Astrocyte of the hippocampus (primary cell): ENCODE measurements around the gene SIPA1L2.

Source experiments
- DNase-seq: peaks from one replicate; pipeline ENCODE4 v3.0.0; 2011; ENCODE audit warnings: low read depth, low spot score

The SIPA1L2 gene

DNA sequence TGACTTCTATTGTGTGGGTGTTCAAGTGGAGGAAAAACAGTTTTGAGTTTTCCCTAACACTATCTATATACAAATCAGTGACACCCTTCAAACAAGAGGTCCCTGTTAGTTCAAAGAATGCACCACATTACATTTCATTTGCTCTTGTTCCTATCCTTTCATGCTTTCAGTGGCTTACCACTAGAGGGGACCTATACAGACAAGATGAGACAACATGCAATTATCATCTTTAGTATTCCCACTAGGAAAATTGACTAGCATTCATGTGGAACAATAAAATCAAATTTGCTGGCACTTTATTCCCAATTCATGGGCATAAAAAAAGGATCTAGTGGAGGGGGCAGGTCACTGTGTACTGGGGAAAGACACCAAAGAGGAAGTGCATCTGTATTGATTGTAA is 13.3 kb upstream of the SIPA1L2 start:
- no peak for DNase-seq

DNA sequence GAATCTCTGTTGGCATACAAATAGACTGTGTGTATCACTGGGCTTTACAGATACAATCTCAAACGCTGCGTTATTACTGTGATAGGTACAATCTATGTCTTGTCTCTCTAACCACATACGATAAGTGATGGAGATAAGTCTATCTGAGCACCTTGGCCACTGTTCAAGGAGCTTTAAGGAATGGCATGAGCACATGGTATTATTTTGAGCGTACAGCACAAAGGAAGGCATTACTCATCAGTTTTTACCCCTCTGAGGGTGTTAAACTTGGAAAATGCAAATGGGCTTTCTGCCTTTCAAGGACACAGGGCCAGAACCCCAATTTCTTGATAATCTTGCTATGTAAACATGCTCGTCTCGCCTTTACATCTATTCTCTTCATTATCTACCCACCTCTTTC is 11.6 kb upstream of the SIPA1L2 start:
- peak; percentile 53 for DNase-seq

DNA sequence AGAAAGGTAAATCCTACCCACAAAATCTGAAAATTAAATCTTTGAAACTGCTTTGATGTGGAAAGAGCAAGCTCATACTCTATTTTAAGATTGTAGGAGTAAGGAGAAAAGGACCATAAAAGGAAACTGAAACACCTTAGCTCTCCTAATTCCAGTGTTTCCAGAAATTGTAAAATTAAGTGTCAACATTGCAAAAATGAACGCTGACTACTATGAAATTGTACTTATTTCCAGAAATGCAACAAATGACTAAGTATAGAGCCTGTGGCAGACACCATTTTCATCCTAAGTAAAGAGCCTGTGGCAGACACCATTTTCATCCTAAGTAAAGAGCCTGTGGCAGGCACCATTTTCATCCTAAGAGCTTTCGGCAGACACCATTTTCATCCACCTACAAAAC is 6.9 kb upstream of the SIPA1L2 start:
- DNase-seq = no peak

DNA sequence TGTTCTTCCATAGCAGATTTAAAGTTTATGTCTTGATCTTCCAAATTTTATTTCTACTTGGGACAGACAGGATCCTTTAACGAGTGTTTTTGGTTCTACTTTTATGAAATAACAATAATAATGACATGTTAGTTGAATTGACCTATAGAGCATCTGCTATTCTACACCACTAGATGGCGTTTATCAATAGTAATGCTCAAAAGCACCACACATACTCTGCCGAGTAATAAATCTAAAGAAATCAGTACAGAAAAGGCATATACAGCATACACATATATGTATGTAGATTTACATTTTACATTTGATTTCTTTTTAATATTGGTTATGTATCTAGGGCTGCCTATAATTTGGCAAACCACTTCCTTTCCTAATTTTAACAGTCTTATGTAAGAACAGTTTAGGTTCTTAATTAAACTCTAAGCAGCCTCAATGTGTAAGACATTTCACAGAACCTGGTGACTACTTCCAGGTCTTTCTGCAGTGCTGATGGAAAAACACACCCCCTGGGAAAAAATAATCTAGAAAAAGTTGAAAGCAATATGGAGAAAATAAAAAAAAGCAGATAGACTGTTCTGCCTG is 5.9 kb upstream of the SIPA1L2 start:
- DNase-seq = peak; percentile 64

- DNase-seq = no peak
Measured at GRCh38 chr1:232635279-232635678, 5.3 kb upstream of the SIPA1L2 start.

DNA sequence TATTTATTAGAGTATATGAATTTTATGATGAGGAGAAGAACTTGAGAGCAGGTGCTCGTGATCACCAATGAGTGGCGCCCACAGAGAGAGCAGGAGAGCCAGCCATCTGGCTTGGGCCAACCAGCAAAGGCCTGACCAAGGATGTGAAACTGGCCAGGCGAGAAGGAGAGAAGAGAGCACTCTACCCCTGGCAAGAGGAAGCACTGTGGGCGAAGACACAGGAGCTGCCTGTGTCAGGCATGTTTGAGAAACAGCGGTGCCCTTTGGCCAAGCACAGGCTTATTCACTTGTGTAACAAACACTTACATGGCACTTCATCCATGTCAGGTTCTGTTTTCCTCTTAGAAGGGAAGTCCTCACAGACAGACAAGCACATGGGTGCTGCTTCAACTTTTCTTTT is 4.2 kb upstream of the SIPA1L2 start:
- DNase-seq = no peak

GRCh38 chr1:232630894-232631195 is 912 bp upstream of the SIPA1L2 start:
- no peak for DNase-seq

DNA sequence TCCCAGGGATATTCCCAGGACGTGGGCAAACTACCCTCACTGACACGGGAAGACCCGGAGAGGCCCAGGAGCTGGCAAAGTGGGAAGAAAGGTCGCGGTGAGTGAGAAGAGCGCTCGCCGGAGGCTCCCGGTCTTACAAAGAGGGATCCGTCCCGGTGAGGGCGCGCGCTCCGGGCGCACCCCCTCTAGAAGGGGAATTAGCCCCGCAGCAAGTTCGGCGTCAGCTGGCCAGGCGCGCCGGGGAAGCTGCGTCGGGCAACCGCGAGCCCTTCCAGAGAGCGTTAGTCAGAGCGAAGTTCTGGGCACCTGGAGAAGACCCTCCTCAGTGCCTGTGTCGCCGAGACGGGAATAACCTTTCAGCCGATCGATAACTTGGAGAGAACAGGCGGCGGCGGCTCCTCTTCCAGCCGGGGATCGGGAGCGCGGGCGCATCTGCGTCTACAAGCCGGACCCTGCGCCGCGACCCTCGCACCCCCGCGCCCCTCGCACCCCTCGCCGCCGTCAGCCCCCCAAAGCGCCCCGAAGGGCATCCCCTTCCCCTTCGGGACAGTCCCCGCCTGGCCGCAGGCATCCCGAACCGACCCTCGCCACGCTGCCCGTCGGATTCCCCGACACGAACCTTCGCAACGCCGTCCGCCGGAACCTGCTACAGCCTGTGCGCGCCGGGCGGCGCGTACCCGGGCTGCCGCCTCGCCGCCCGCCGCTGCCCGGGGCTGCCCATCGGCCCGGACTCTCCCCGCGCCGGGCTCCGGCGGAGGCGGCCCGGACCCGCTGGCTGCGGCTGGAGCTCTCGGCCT is 485 bp downstream of the SIPA1L2 start:
- peak; percentile 71 for DNase-seq

- DNase-seq = peak; percentile 63
Measured at GRCh38 chr1:232628335-232629249, 1.3 kb downstream of the SIPA1L2 start.

DNA sequence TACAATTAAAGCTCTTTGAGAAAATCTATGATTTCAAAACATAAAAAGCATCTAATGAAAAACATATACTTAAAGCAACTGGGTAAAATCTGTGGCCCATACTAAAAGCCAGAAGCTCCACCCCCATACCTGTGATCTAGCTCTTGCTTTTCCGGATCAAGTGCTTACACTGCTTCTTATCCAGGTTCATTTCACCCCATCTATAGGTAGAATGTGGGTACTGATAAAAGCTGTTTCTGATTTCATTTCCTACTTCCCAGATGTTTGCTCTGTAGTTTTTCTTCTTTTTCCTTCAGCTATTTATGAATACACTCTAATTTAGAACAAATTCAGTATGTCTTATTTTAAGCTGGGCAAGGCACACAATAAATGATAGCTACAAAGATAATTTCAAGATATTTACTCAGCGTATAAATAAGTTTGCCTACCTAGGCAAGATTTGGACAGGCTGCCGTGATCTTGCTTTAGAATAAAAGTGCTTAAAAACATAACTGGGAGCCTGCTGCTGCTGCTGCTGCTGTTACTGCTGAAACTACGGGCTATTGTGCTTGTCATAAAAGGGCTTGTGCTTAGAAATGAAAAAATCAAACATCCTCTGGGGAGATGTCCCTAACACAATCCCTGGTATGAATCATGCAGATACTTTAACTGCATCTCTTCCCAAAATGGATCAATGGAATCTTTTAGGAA is 2.1 kb downstream of the SIPA1L2 start:
- peak; percentile 61 for DNase-seq

GRCh38 chr1:232627171-232627570 is 2.8 kb downstream of the SIPA1L2 start:
- no peak for DNase-seq

DNA sequence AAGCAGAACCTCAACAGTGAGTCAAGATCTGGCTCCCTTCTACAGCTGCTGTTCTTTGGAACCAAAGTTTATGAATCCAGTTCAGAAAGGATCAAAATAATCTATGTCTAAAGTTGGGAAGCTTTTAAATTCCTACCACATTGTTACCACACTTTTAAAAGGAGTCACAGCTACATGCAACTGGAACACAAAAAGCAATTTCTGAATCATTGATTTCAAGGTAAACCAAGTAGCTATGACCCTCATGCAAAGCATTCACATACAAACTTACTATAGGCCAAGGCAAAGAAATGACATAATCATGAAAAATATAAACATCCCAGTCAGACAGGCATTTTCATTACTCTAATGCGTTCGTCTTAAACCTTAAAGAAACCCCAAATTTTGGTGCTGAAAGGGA is 3.5 kb downstream of the SIPA1L2 start:
- DNase-seq = no peak

DNA sequence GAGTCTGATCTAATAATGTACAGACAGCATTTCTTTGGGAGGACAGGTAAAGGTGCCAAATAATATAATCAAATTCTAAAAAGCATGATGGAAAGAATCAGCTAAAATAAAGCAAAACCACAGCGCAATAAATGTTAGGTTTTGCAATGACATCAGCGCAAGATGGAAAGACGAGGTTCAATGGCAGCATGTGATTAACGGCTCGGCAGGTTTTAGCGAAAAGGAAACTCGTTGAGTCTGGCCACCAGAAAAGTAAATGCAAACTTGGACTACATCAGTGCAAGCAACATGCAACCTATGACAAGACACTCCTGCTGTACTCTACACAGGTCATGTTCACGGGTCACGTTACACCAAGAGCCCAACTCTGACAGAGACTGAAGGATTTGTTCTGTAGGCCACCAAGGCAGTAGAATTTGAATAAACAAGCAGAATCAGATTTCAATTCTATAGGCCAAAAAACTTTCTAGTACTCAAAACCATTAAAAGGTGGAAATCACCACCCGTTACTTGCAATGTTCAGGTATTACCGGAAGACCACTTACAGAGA is 4.5 kb downstream of the SIPA1L2 start:
- DNase-seq = no peak

DNA sequence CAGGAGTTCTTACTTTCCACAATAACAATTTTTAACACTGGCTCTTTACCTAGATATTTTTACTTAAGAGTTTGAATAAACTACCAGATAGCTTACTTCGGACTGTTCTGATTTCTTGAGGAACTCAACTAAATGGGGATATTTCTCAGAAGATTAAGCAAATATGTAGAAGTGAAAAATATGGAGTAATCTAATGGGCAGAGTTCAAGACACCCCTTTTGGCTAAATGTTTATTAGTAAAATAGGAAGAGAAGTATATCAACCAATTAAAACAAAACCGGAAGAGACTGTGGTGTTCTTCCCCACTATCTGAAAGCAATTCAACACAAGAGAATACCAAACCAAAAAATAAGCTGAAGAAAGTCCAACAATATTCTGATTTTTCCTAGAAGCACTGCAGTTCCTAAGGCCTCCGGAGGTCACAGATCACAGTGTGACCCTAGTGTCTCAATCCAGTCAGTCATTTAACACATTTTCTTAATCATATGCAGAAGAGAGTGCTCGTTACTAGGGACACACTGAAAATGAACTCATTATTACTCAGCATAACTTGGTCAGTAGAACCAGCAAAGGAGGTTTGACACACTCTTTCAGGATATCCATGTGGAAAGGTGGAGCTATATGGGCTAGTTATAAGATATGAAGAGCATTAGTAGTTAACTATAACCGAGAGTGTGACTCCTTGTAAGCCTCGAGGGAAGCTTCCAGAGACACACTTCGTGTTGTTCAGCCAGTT is 5.2 kb downstream of the SIPA1L2 start:
- no peak for DNase-seq

DNA sequence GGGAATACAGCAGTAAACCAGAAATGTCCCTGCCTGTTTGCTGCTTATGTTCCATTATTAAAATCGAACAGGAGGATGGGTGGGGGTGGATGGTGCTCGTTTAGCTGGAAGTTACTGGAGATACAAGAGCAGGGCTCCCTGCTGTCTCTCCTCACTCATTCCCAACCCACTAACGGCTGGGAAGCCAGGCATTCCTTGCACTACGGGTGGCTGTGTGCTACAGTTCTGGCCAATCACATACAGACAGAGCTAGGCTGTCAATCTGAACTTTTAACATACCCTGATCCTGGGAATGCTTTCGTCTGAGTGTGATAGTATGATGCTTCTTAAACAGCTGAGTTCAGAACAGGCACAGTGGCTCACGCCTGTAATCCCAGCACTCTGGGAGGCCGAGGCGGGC is 7.0 kb downstream of the SIPA1L2 start:
- DNase-seq = peak; percentile 51

GRCh38 chr1:232622378-232622777 is 7.6 kb downstream of the SIPA1L2 start:
- DNase-seq = no peak

DNA sequence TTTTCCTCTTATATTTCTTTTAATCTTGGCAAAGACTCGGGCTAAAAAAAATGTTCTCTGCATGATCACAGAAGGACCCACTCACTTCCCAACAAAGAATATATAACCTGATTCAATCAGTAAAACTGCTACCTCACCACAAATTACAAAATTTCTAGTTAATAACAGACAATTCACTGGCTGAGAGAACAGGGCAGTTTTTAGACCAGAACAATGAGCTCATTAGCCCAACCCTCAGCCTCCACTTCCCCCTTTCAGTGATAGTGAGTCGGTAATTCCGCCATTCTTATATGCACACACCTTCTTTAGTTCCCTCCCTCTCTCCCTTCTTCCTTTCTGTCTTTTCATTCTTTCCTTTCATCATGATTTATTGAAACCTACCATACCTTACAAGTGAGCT is 8.9 kb downstream of the SIPA1L2 start:
- no peak for DNase-seq

GRCh38 chr1:232620356-232620969 is 9.5 kb downstream of the SIPA1L2 start:
- peak; percentile 84 for DNase-seq

- DNase-seq = no peak
Measured at GRCh38 chr1:232617237-232617636, 12.7 kb downstream of the SIPA1L2 start.

DNA sequence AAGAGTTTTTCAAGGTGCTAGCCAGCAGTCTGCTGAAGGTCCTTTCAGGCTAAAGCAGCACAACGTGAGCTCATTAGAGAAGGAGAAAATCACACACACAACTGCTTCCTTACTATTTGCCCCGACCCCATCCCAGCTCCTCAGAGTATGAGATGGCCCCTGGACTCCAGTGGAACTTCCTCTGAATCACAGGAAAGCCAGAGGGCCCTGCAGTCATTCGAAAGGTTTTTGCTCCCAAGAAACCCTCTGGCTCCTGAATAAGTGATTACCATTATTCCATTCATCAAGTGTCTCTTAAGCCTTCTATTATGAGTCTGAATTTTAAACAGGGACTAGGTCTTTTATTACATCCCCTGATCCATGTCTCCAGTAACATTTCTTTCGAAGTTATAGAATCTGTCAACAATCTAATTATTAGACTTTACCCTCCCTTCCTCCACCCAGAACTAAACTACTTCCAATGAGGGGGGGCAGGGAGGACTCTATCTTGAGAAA is 14.6 kb downstream of the SIPA1L2 start:
- DNase-seq = no peak
